PC-9 (cell line): ENCODE results near the gene SLC43A1.

Experiments
- CTCF ChIP-seq: fragments of 200-600 bp; sonication (generic); conservative IDR thresholded peaks from 2 replicates; pipeline ENCODE4 v1.6.1; 2017; ENCODE audit warnings: mixed run types, antibody characterized with exemption, mild to moderate bottlenecking, moderate library complexity
- EZH2 ChIP-seq: fragments of 200-600 bp; sonication (generic); IDR thresholded peaks from 2 replicates; pipeline ENCODE4 v1.8.0; 2017; ENCODE audit warnings: antibody characterized with exemption, low read depth

- TF ChIP-seq CTCF (no peak), EZH2 (no peak)
Observed at GRCh38 chr11:57498540-57498939, 17.0 kb downstream of the SLC43A1 start.
